HL-60 (cell line): ENCODE results near the gene SIN3A.
"Not testable (repeated sequence)": the region's sequence is repeated elsewhere in the genome, so short reads cannot be mapped to it uniquely, and the experiment has no call there.

Experiments used
- DNase-seq, 2 experiments: peaks; one replicate each; pipeline ENCODE4 v3.0.0-alpha.2; 2010 to 2020; ENCODE audit warnings: low read depth in 1 of 2, low spot score in 1 of 2
- H3K27ac ChIP-seq: fragments of 250-450 bp; sonication (Bioruptor Pico); replicated peaks from 2 replicates; pipeline ENCODE4 v1.5.1; 2020; ENCODE audit warnings: mild to moderate bottlenecking, moderate library complexity
- H3K27me3 ChIP-seq: fragments of 250-450 bp; sonication (Bioruptor Pico); 2 replicates; pipeline ENCODE4 v1.5.1; 2021; ENCODE audit warnings: mild to moderate bottlenecking, moderate library complexity; ENCODE audit not compliant: insufficient read depth, poor library complexity, severe bottlenecking
- H3K4me3 ChIP-seq: replicated peaks from 2 replicates; pipeline ENCODE4 v1.5.1; 2011; ENCODE audit warnings: mild to moderate bottlenecking, control low read depth, low read length; ENCODE audit not compliant: insufficient read depth
- CTCF ChIP-seq: IDR thresholded peaks from one replicate; pipeline ENCODE4 v1.5.1; 2011; ENCODE audit warnings: low read length, control low read depth, inconsistent platforms; ENCODE audit not compliant: insufficient read depth
- GABPA ChIP-seq: IDR thresholded peaks from 2 replicates; pipeline ENCODE4 v1.6.1; 2012; ENCODE audit warnings: low read depth
- POLR2AphosphoS5 ChIP-seq: IDR thresholded peaks from 2 replicates; pipeline ENCODE4 v1.6.1; 2012; ENCODE audit warnings: low read depth
- REST ChIP-seq: IDR thresholded peaks from 2 replicates; pipeline ENCODE4 v1.6.1; 2012; ENCODE audit warnings: low read depth; ENCODE audit not compliant: insufficient replicate concordance
- SPI1 ChIP-seq: IDR thresholded peaks from 2 replicates; pipeline ENCODE4 v1.6.1; 2012; ENCODE audit warnings: low read depth, mild to moderate bottlenecking, borderline replicate concordance
- long read RNA-seq: library from polyadenylated mRNA; unstranded; transcript quantifications from one replicate; pipeline ENCODE4 v2.0.0, GENCODE V29; 2020

Gene SIN3A
- long read RNA-seq, full-length matches to known transcripts = 11 of 87 reads
- long read RNA-seq, partial matches to known transcripts = 44 of 87 reads
- long read RNA-seq, other reads (novel, unspliced or antisense) = 32 of 87 reads

GRCh38 chr15:75451674-75452363 lies at the start of gene SIN3A:
Gene SIN3A, minus strand, starts transcription at chr15:75451690. Its CDS starts 21,315 bp downstream, at chr15:75430375.
- TF ChIP-seq GABPA = peak; percentile 49; the same call in 1 of the 2 replicates
- TF ChIP-seq SPI1 = no peak
- TF ChIP-seq REST = no peak
- TF ChIP-seq POLR2AphosphoS5 = no peak; the same call in 1 of the 2 replicates
- no peak for TF ChIP-seq CTCF
- no peaks in the 10 kb centered on the region for H3K27me3 ChIP-seq
- peak within 1 kb of the TSS; percentile 97 for H3K27ac ChIP-seq
- peak; percentile 100 for DNase-seq
- H3K4me3 ChIP-seq = peak within 1 kb of the TSS; percentile 73

DNA sequence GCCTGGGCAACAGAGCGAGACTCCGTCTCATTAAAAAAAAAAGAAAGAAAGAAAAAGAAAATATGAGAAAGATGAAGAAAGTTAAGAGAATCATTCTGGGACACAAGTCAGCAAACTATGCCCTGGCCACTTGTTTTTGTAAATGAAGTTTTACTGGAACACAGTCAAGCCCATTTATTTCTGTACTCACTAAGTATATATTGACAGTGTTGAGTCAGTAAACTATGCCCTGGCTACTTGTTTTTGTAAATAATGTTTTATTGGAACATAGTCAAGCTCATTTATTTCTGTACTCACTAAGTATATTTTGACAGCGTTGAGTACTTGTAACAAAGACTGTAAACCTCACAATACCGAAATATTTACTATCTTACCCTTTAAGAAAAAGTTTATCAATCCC lies 42.2 kb upstream of the SIN3A start:
- TF ChIP-seq CTCF = no peak
- TF ChIP-seq REST = no peak
- TF ChIP-seq GABPA = no peak
- no peak for TF ChIP-seq POLR2AphosphoS5
- TF ChIP-seq SPI1 = no peak

DNA sequence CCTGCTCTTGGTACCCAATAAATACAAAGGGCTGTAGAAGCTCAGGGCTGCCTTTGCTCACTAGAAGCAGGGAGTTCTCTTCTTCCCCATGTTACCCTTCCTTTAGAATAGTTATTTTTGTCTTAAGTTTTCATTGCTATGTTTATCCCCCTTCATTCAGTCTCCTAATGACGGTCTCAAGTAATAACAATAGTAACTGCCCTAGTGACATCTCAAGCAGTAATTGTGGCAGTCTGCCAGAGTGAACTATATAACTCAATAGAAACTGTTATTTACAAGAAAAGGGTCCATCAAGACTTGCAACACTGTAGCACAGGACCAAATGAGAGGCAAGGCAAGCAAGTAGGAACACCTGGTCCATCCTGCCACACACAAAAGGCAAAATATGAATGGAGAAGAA lies 32.5 kb upstream of the SIN3A start:
- Histone ChIP-seq H3K27me3 (no peaks in the 10 kb centered on the region), H3K4me3 (no peak overlapping the region), H3K27ac (no peak overlapping the region)
- no peak for TF ChIP-seq SPI1
- TF ChIP-seq POLR2AphosphoS5 = no peak
- no peak for TF ChIP-seq CTCF
- no peak for TF ChIP-seq REST
- no peak for TF ChIP-seq GABPA
- DNase-seq = no peak

More for the DNA sequence above, 42.2 kb upstream of the SIN3A start:
- Histone ChIP-seq H3K4me3 (no peak overlapping the region), H3K27me3 (no peaks in the 10 kb centered on the region), H3K27ac (no peak overlapping the region)
- no peak for DNase-seq

DNA sequence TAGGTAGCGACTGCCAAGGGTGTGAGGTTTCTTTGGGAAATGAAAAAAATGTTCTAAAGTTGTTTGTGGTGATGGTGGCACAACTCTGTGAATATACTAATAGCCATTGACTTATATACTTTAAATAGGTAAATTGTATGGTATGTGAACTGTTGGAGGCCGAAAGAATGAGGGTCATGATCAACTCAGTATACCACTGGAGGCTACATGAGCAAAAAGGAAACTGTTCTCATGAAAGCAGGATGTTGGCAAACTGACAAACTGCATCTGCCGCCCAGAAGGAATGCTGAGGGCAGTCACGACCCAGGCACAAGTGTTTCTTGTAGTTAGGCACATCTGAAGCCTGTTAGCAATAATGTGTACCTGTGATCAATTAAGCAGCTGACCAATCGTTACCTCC lies 32.1 kb upstream of the SIN3A start:
- not testable (repeated sequence) for H3K27ac ChIP-seq, DNase-seq, H3K4me3 ChIP-seq, H3K27me3 ChIP-seq
